GM13976 (cell line): ENCODE data around the gene FEM1B.

ENCODE experiments used
- DNase-seq: peaks from one replicate; pipeline ENCODE4 v3.0.0; 2012; ENCODE audit warnings: low spot score
- in situ Hi-C: fragments of 300-500 bp; cut with MboI; formaldehyde crosslinking; loops from one replicate; pipeline ENCODE4 v1.12.0; 2022; ENCODE audit warnings: low sequenced_read_pairs, mixed read lengths, inconsistent platforms; ENCODE audit not compliant: unreplicated experiment
- TF ChIP-seq, protein P1 (sequence below): IDR thresholded peaks from 2 replicates; pipeline ENCODE4 v1.5.1; 2012; ENCODE audit warnings: borderline replicate concordance, mild to moderate bottlenecking; ENCODE audit not compliant: insufficient read depth; ENCODE audit errors: extremely low read depth, missing control alignments, control extremely low read depth

The FEM1B gene

DNA sequence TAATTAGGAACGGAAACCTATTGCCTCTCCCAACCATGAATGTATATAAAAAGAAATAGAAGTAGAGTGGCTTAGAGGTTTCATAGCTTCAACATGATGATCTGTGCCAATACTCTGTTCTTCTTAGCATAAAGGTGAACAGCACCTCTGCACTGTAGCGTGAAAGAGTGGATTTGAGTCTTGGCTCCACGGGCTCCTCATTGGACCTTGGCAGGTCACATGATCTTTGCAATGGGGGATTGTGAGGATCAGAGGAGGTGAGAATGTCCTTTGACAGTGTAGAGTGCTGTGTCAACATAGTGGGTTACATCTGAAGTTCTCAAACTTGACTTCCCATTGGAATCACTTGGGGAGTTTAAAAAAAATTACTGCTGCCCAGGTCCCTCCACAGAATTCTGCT, 51.4 kb downstream of the FEM1B start:
- in situ Hi-C loops, result no loop called here
- DNase-seq, result no peak
- TF ChIP-seq, protein P1, sequence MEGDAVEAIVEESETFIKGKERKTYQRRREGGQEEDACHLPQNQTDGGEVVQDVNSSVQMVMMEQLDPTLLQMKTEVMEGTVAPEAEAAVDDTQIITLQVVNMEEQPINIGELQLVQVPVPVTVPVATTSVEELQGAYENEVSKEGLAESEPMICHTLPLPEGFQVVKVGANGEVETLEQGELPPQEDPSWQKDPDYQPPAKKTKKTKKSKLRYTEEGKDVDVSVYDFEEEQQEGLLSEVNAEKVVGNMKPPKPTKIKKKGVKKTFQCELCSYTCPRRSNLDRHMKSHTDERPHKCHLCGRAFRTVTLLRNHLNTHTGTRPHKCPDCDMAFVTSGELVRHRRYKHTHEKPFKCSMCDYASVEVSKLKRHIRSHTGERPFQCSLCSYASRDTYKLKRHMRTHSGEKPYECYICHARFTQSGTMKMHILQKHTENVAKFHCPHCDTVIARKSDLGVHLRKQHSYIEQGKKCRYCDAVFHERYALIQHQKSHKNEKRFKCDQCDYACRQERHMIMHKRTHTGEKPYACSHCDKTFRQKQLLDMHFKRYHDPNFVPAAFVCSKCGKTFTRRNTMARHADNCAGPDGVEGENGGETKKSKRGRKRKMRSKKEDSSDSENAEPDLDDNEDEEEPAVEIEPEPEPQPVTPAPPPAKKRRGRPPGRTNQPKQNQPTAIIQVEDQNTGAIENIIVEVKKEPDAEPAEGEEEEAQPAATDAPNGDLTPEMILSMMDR, result no peak

DNA sequence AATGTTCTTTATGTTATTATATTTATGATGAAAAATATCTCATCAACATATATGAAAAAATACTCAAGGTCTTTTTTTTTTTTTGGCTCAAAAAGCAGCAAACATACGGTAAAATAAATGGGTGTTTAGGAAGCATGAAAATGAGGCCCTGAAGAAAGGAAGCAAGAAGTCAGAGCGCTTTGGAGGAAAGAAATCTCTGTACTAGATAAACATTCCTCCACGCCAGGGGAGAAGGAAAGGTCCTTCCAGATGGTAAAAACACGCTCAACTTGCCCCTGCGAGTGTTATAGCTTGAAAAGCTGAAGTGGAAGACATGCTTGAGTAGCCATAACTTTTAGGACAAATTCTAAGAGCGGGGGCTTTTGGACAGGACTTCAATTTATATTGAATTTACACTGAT, 52.9 kb downstream of the FEM1B start:
- TF ChIP-seq, protein P1, result no peak
- in situ Hi-C loops, result no loop called here
- DNase-seq, result no peak

GRCh38 chr15:68330901-68331300, 53.4 kb downstream of the FEM1B start:
- TF ChIP-seq, protein P1, result no peak
- in situ Hi-C loops, result no loop called here
- no peak for DNase-seq

GRCh38 chr15:68332266-68332665, 54.7 kb downstream of the FEM1B start:
- TF ChIP-seq, protein P1, result no peak
- in situ Hi-C loops, result no loop called here
- DNase-seq, result no peak

DNA sequence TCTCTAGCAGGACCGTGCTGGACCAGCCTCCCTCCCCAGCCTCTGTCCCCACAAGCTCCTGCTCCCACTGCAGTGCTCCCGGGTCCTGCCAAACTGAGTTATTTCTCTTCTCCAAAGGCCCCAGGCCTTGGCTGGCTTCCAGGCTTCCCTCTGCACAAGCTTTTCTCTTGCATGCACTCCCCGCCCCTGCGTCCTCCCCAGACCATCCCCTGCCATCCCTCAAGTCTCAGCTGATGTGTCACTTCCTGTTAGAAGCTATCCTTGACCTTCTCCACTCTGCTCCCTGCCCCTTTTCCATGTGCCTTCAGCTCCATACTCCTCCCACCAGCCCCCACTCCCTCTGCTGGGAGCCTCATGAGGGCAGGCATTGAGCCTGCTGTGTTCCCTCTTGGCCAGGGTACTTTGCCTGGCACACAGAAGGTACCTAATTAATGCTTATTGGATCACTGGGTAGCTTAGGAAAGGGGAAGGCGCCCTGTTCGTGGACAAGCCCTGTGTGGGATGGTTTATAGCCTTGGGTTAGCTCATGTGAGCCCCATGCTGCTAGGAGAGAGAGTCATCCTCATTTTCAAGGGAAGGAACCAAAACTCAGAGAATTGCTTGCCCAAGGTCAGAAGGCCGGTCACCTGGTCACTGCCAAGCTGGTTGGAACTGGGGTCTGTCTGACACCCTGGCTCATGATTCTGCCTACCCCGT, 56.4 kb downstream of the FEM1B start:
- no peak for DNase-seq
- TF ChIP-seq, protein P1, result no peak
- in situ Hi-C loops, result no loop called here

DNA sequence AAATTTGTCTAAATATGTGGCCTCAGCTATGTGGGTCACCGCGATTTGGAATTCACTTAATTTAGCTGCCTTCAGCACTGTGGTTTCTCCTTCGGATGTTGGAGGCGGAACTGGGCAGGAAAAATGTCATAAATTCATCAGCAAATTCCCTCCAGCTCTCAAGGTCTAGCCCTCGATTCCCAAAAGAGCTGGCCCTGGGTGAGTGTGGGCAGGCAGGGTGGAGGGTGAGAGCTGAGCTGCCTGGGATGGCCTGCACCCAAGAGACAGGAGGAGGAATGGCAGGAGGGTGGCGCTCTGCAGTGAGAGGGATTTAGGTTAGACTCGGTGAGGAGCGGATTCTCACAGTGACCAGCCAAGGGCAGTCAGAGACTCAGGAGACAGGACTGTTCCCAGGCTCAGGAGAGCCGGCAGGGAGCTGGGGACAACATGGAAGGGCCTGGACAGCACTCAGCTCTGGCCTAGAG, 57.1 kb downstream of the FEM1B start:
- TF ChIP-seq, protein P1, result no peak
- DNase-seq, result no peak
- in situ Hi-C loops, result no loop called here

DNA sequence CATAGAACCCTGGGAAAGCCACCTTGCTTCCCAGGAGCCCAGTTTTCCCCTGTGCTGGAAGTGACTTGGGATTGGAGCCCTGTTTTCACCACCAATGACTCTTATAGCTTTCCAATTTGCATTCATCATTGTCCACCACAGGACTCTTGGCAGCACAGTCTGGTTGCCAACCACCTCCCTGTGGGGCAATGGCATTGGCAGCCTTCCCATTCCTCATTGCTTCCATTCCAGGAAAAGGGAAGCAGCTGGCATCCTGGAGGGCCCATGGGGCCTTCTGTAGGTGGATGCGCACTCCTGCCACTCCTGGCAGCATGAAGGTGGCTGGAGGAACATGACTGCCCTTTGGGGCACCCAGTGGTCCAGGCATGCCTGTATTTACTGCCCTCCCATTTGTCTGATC, 57.7 kb downstream of the FEM1B start:
- in situ Hi-C loops, result no loop called here
- TF ChIP-seq, protein P1, result no peak
- DNase-seq, result no peak
